Mesendoderm (in vitro differentiated cells): ENCODE measurements around the gene STAC3.

ENCODE experiments used
- DNase-seq: peaks from one replicate; pipeline ENCODE4 v3.0.0; 2013
- H2AK5ac ChIP-seq: 2 replicates; pipeline ENCODE4 v1.6.1; 2013; ENCODE audit warnings: low read length, inconsistent platforms
- H2BK120ac ChIP-seq: 2 replicates; pipeline ENCODE4 v1.6.1; 2013; ENCODE audit warnings: low read depth, mild to moderate bottlenecking, low read length, moderate library complexity, mixed read lengths
- H2BK15ac ChIP-seq: replicated peaks from 2 replicates; pipeline ENCODE4 v1.6.1; 2013; ENCODE audit warnings: low read depth, mild to moderate bottlenecking, moderate library complexity
- H2BK5ac ChIP-seq: 2 replicates; pipeline ENCODE4 v1.6.1; 2013; ENCODE audit warnings: low read length, inconsistent platforms
- H3K18ac ChIP-seq: 2 replicates; pipeline ENCODE4 v1.6.1; 2013; ENCODE audit warnings: mild to moderate bottlenecking, low read length, mixed read lengths
- H3K23ac ChIP-seq: one replicate; pipeline ENCODE4 v1.6.1; 2013; ENCODE audit warnings: low read length
- H3K27ac ChIP-seq: 2 replicates; pipeline ENCODE4 v1.5.1; 2013; ENCODE audit warnings: low read depth, mild to moderate bottlenecking, inconsistent platforms, low read length, moderate library complexity
- H3K27me3 ChIP-seq: 2 replicates; pipeline ENCODE4 v1.6.1; 2013; ENCODE audit warnings: low read length, control low read depth, mild to moderate bottlenecking, inconsistent platforms; ENCODE audit not compliant: insufficient read depth, poor library complexity
- H3K36me3 ChIP-seq: 2 replicates; pipeline ENCODE4 v1.6.1; 2013; ENCODE audit warnings: low read length, inconsistent platforms; ENCODE audit not compliant: control insufficient read depth, insufficient read depth
- H3K4ac ChIP-seq: one replicate; pipeline ENCODE4 v1.6.1; 2013; ENCODE audit warnings: low read depth, mild to moderate bottlenecking, low read length, moderate library complexity
- H3K4me1 ChIP-seq: 2 replicates; pipeline ENCODE4 v1.6.1; 2013; ENCODE audit warnings: low read depth, low read length, inconsistent platforms; ENCODE audit not compliant: control insufficient read depth
- H3K4me2 ChIP-seq: 2 replicates; pipeline ENCODE4 v1.6.1; 2013; ENCODE audit warnings: low read length
- H3K4me3 ChIP-seq: 2 replicates; pipeline ENCODE4 v1.5.1; 2013; ENCODE audit warnings: mild to moderate bottlenecking, low read length
- H3K56ac ChIP-seq: one replicate; pipeline ENCODE4 v1.6.1; 2013; ENCODE audit warnings: low read length
- H3K79me1 ChIP-seq: 2 replicates; pipeline ENCODE4 v1.6.1; 2013; ENCODE audit warnings: low read length, inconsistent platforms
- H3K79me2 ChIP-seq: 2 replicates; pipeline ENCODE4 v1.6.1; 2013; ENCODE audit warnings: mild to moderate bottlenecking, low read length; ENCODE audit not compliant: control insufficient read depth, insufficient read depth
- H3K9ac ChIP-seq: 2 replicates; pipeline ENCODE4 v1.6.1; 2013; ENCODE audit warnings: low read length, inconsistent platforms
- H4K5ac ChIP-seq: one replicate; pipeline ENCODE4 v1.6.1; 2013; ENCODE audit warnings: low read length
- H4K8ac ChIP-seq: one replicate; pipeline ENCODE4 v1.6.1; 2013; ENCODE audit warnings: low read depth, mild to moderate bottlenecking, control low read depth, low read length, moderate library complexity
- WGBS: extraction: QIAGEN DNeasy Blood & Tissue Kit; methylation state at CpG from one replicate; pipeline ENCODE4 v1.1.7; 2013; ENCODE audit warnings: low lambda C conversion rate, missing lambda C conversion rate; ENCODE audit not compliant: insufficient coverage; ENCODE audit errors: extremely low coverage; 5-methylcytosine and 5-hydroxymethylcytosine counted together

STAC3 gene

GRCh38 chr12:57223191-57224165 lies 27.5 kb downstream of the STAC3 start:
- no peaks in the 10 kb centered on the region for H3K36me3 ChIP-seq
- no peak overlapping the region for H3K4ac ChIP-seq
- no peak overlapping the region for H3K9ac ChIP-seq
- DNase-seq: no peak
- no peaks in the 10 kb centered on the region for H3K4me1 ChIP-seq
- no peak overlapping the region for H3K18ac ChIP-seq
- no peak overlapping the region for H2BK120ac ChIP-seq
- no peak overlapping the region for H3K4me3 ChIP-seq
- H2BK5ac ChIP-seq: no peak overlapping the region
- H4K5ac ChIP-seq: no peak overlapping the region
- H3K27me3 ChIP-seq: peaks cover 74% of the 10 kb centered on the region
- no peak overlapping the region for H2BK15ac ChIP-seq
- no peaks in the 10 kb centered on the region for H3K79me1 ChIP-seq
- peak overlapping the region; percentile 29 for H3K23ac ChIP-seq
- H3K4me2 ChIP-seq: no peak overlapping the region
- no peak overlapping the region for H3K56ac ChIP-seq
- H3K79me2 ChIP-seq: no peaks in the 10 kb centered on the region
- H4K8ac ChIP-seq: no peak overlapping the region
- no peak overlapping the region for H2AK5ac ChIP-seq
- WGBS: no CpG with 5 or more reads among the region's 22 CpGs
- H3K27ac ChIP-seq: no peak overlapping the region

- Histone ChIP-seq H3K23ac (no peak overlapping the region), H3K27ac (no peak overlapping the region), H3K36me3 (no peaks in the 10 kb centered on the region), H3K56ac (no peak overlapping the region), H3K4me3 (no peak overlapping the region), H2AK5ac (no peak overlapping the region), H3K4me1 (no peaks in the 10 kb centered on the region), H2BK15ac (no peak overlapping the region), H4K8ac (no peak overlapping the region), H2BK120ac (no peak overlapping the region), H3K79me2 (no peaks in the 10 kb centered on the region), H4K5ac (no peak overlapping the region), H3K79me1 (no peaks in the 10 kb centered on the region), H3K18ac (no peak overlapping the region), H3K4ac (no peak overlapping the region), H3K9ac (no peak overlapping the region), H3K27me3 (peaks cover 82% of the 10 kb centered on the region), H3K4me2 (no peak overlapping the region), H2BK5ac (no peak overlapping the region)
- no CpG with 5 or more reads among the region's 13 CpGs for WGBS
- no peak for DNase-seq
Measured at GRCh38 chr12:57222286-57223190, 28.4 kb downstream of the STAC3 start.

GRCh38 chr12:57221169-57221917 lies 29.6 kb downstream of the STAC3 start:
- no peak overlapping the region for H3K4ac ChIP-seq
- no peak overlapping the region for H2BK5ac ChIP-seq
- WGBS: no CpG with 5 or more reads among the region's 24 CpGs
- no peak overlapping the region for H3K27ac ChIP-seq
- no peak overlapping the region for H2AK5ac ChIP-seq
- H2BK120ac ChIP-seq: no peak overlapping the region
- H3K4me3 ChIP-seq: no peak overlapping the region
- no peaks in the 10 kb centered on the region for H3K79me1 ChIP-seq
- H2BK15ac ChIP-seq: no peak overlapping the region
- H3K18ac ChIP-seq: no peak overlapping the region
- H3K79me2 ChIP-seq: no peaks in the 10 kb centered on the region
- no peak overlapping the region for H4K5ac ChIP-seq
- H3K9ac ChIP-seq: no peak overlapping the region
- H4K8ac ChIP-seq: no peak overlapping the region
- no peak overlapping the region for H3K4me2 ChIP-seq
- H3K36me3 ChIP-seq: no peaks in the 10 kb centered on the region
- no peak overlapping the region for H3K23ac ChIP-seq
- H3K4me1 ChIP-seq: no peaks in the 10 kb centered on the region
- DNase-seq: no peak
- H3K56ac ChIP-seq: no peak overlapping the region
- peaks cover 85% of the 10 kb centered on the region for H3K27me3 ChIP-seq

- Histone ChIP-seq H3K27me3 (peaks cover 82% of the 10 kb centered on the region), H2BK15ac (no peak overlapping the region), H4K8ac (no peak overlapping the region), H3K9ac (no peak overlapping the region), H3K36me3 (no peaks in the 10 kb centered on the region), H3K79me1 (no peaks in the 10 kb centered on the region), H2BK5ac (no peak overlapping the region), H3K4me3 (no peak overlapping the region), H3K23ac (no peak overlapping the region), H2AK5ac (no peak overlapping the region), H3K27ac (no peak overlapping the region), H3K56ac (no peak overlapping the region), H3K4me1 (no peaks in the 10 kb centered on the region), H3K4me2 (no peak overlapping the region), H3K18ac (no peak overlapping the region), H3K79me2 (no peaks in the 10 kb centered on the region), H2BK120ac (no peak overlapping the region), H3K4ac (no peak overlapping the region), H4K5ac (no peak overlapping the region)
- no CpG with 5 or more reads among the region's 1 CpG for WGBS
- DNase-seq: no peak
Measured at GRCh38 chr12:57220770-57221168, 30.2 kb downstream of the STAC3 start.

GRCh38 chr12:57219993-57220754 lies 30.8 kb downstream of the STAC3 start:
- Histone ChIP-seq H3K18ac (no peak overlapping the region), H2BK5ac (no peak overlapping the region), H3K23ac (no peak overlapping the region), H3K9ac (no peak overlapping the region), H3K4me2 (no peak overlapping the region), H3K27me3 (peaks cover 81% of the 10 kb centered on the region), H3K4me1 (no peaks in the 10 kb centered on the region), H3K4ac (no peak overlapping the region), H2BK120ac (no peak overlapping the region), H4K8ac (no peak overlapping the region), H3K27ac (no peak overlapping the region), H3K4me3 (no peak overlapping the region), H3K36me3 (no peaks in the 10 kb centered on the region), H2BK15ac (no peak overlapping the region), H4K5ac (no peak overlapping the region), H3K79me1 (no peaks in the 10 kb centered on the region), H3K79me2 (no peaks in the 10 kb centered on the region), H3K56ac (peak overlapping the region; percentile 6), H2AK5ac (no peak overlapping the region)
- no CpG with 5 or more reads among the region's 38 CpGs for WGBS
- DNase-seq: no peak
